ENCODE results near the gene CMYA5. TPM values are rescaled to one million over a fixed set of nuclear protein-coding genes. Genes with fewer than 3 reads are reported as not detected.

Gene CMYA5
- total and polyA plus RNA-seq, 2 donors (not counting 3 experiments of a cell fraction or from before 2014, with no cell fraction given): 0.04 to 0.20 TPM

- no peaks in the 10 kb centered on the region for H3K9me1 ChIP-seq (replicated peaks; ENCODE audit: control insufficient read depth, extremely low read depth, insufficient read depth, low read length)
- no peak for DNase-seq (ENCODE audit: low read depth, low spot score)
- ChIA-PET POLR2A (no interaction called here), CTCF (interaction anchor here (0.6 to 0.8 kb wide), 2 partner anchors 254 to 338 kb away, joined by 4 read pairs; no protein-coding TSS in a partner anchor)
- no peaks in the 10 kb centered on the region for H3K36me3 ChIP-seq (ENCODE audit: control insufficient read depth in 2 of 2, extremely low read depth in 1 of 2, insufficient read depth in 2 of 2, low read length in 2 of 2)
- H3K27me3 ChIP-seq (ENCODE audit: control insufficient read depth in 2 of 2, insufficient read depth in 2 of 2, low read length in 2 of 2): no peaks in the 10 kb centered on the region
- no peak for TF ChIP-seq POLR2AphosphoS5 (IDR thresholded peaks at IDR 0.05; ENCODE audit: insufficient read depth, low read depth, low read length)
- no peak for TF ChIP-seq MAX (IDR thresholded peaks at IDR 0.05; ENCODE audit: insufficient read depth, insufficient read length)
- no peak for TF ChIP-seq EZH2 (IDR thresholded peaks at IDR 0.05; ENCODE audit: borderline replicate concordance, low read depth, low read length, severe bottlenecking)
- no peak for TF ChIP-seq FOS (IDR thresholded peaks at IDR 0.05; ENCODE audit: borderline replicate concordance, insufficient read depth, low read length)
- TF ChIP-seq JUN (IDR thresholded peaks at IDR 0.05; ENCODE audit: borderline replicate concordance, insufficient read depth, insufficient read length, low read depth): no peak
- no peak for TF ChIP-seq CTCF (IDR thresholded peaks at IDR 0.05; ENCODE audit: extremely low read depth in 1 of 2, insufficient read depth in 1 of 2, low read depth in 1 of 2, low read length in 2 of 2)
- FAIRE-seq: no peak
- dilution Hi-C loops (cut with MboI; ENCODE audit: extremely low pct_ligation_motif_present, low sequenced_read_pairs): no loop called here
- H3K4me1 ChIP-seq (ENCODE audit: control insufficient read depth, extremely low read depth, insufficient read depth, low read length): no peaks in the 10 kb centered on the region
- intact Hi-C loops (cut with micrococcal nuclease): no loop called here
- no peaks in the 10 kb centered on the region for H3K79me2 ChIP-seq (ENCODE audit: control insufficient read depth, insufficient read depth, low read length)
- no peak overlapping the region for H3K9ac ChIP-seq (replicated peaks; ENCODE audit: extremely low read depth, insufficient read depth, low read length)
- no peaks in the 10 kb centered on the region for H4K20me1 ChIP-seq (replicated peaks; ENCODE audit: control insufficient read depth, extremely low read depth, insufficient read depth, low read length)
- no peaks in the 10 kb centered on the region for H3K9me3 ChIP-seq (replicated peaks; ENCODE audit: control insufficient read depth, insufficient read depth, low read length)
- no peak overlapping the region for H2AFZ ChIP-seq (ENCODE audit: low read depth, low read length)
- no peak overlapping the region for H3K27ac ChIP-seq (ENCODE audit: insufficient read depth, low read depth, low read length)
- H3K4me3 ChIP-seq (replicated peaks in 1 of 3; ENCODE audit: insufficient read depth in 1 of 3, low read depth in 1 of 3, low read length in 3 of 3): no peak overlapping the region
- no peak overlapping the region for H3K4me2 ChIP-seq (ENCODE audit: insufficient read depth, low read length)
- no TSS peak for BruUV-seq (replicated peaks)
Measured at GRCh38 chr5:79829260-79829659, 139.6 kb downstream of the CMYA5 start.

Measured in endothelial cell of umbilical vein (primary cell).